Mucosa of rectum (tissue), 2 donors: ENCODE measurements around the gene ALDH1B1.
"Not testable (repeated sequence)": the region's sequence is repeated elsewhere in the genome, so short reads cannot be mapped to it uniquely, and the experiment has no call there.

ENCODE experiments used
- H3K27ac ChIP-seq, 2 donors: one replicate each; pipeline ENCODE4 v1.7.0; 2013; ENCODE audit warnings: inconsistent platforms in 2 of 2, low read depth in 2 of 2, low read length in 2 of 2
- H3K27me3 ChIP-seq, 2 donors: one replicate each; pipeline ENCODE4 v1.7.0; 2013; ENCODE audit warnings: low read length in 2 of 2; ENCODE audit not compliant: control insufficient read depth in 2 of 2, insufficient read depth in 2 of 2
- H3K36me3 ChIP-seq, 2 donors: one replicate each; pipeline ENCODE4 v1.7.0; 2013; ENCODE audit warnings: low read length in 2 of 2; ENCODE audit not compliant: control insufficient read depth in 2 of 2, insufficient read depth in 2 of 2
- H3K4me1 ChIP-seq, 2 donors: one replicate each; pipeline ENCODE4 v1.7.0; 2013; ENCODE audit warnings: low read length in 2 of 2, mild to moderate bottlenecking in 1 of 2; ENCODE audit not compliant: control insufficient read depth in 2 of 2, insufficient read depth in 2 of 2
- H3K4me3 ChIP-seq, 2 donors: one replicate each; pipeline ENCODE4 v1.7.0; 2013; ENCODE audit warnings: low read length in 2 of 2
- H3K9ac ChIP-seq, 2 donors: one replicate each; pipeline ENCODE4 v1.7.0; 2013; ENCODE audit warnings: low read length in 2 of 2, low read depth in 1 of 2, mild to moderate bottlenecking in 1 of 2
- H3K9me3 ChIP-seq, 2 donors: one replicate each; pipeline ENCODE4 v1.7.0; 2013; ENCODE audit warnings: low read length in 2 of 2; ENCODE audit not compliant: control insufficient read depth in 2 of 2
- donor health status: healthy.
- donor health status: Normal muscosa, but diverticular disease.

Gene ALDH1B1

DNA sequence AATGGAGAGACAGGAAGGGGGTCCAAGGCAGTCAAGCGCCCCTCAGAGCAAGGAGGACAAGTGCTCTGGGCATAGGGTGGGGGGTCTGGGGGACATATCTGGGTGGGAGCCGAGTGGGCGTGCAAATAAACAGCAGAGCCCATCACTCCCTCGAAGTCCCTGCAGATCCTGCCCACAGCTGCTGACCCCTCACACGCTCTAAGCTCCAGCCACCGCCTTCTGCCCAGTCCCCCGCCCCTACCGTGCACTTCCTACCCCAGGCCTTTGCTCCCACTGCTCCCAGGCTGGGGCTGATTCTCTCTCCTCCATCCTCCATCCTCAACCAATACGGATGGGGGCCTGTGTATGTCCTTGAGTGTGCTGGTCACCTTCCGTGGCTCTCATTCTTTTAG is 16.9 kb upstream of the ALDH1B1 start:
- H3K9me3 ChIP-seq: no peaks in the 10 kb centered on the region
- H3K27ac ChIP-seq: no peak overlapping the region
- H3K36me3 ChIP-seq: no peaks in the 10 kb centered on the region

DNA sequence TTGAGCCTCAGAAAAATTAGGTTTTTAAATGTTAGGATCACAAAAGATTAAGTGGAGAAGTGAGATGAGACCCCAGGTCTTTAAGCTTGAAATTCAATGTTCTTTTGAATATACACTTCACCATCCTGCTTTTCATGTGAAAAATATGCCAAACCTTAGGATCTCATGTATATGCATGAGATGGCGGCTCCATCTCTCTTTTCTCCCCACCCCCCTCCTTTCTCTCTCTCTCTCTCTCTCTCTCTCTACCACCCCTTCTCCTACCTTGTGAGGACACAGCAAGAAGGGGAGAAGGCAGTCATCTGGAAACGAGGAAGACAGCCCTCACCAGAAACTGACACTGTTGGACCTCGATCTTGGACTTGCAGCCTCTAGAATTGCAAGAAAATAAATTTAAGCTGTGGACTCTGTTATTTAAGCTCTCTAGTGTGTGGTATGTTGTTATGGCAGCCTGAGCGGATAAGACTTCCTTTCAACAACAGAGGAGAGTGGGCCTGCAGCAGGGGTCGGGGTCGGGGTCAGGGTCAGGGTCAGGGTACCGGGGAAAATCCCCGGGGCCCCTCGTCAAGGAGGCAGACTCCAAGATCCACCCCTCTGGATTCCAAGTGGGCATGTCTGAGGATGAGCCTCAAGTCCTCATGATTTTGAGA is 16.4 kb upstream of the ALDH1B1 start:
- Histone ChIP-seq H3K4me1 (peaks cover 0 to 3% of the 10 kb centered on the region in 2 donors), H3K9me3 (no peaks in the 10 kb centered on the region), H3K27ac (peak overlapping the region; percentile 7 to 11)

More for the DNA sequence above, 16.9 kb upstream of the ALDH1B1 start:
- H3K27me3 ChIP-seq: peaks cover 0 to 2% of the 10 kb centered on the region in 2 donors
- no peak overlapping the region for H3K9ac ChIP-seq
- H3K4me3 ChIP-seq: no peak overlapping the region
- H3K4me1 ChIP-seq: no peaks in the 10 kb centered on the region

DNA sequence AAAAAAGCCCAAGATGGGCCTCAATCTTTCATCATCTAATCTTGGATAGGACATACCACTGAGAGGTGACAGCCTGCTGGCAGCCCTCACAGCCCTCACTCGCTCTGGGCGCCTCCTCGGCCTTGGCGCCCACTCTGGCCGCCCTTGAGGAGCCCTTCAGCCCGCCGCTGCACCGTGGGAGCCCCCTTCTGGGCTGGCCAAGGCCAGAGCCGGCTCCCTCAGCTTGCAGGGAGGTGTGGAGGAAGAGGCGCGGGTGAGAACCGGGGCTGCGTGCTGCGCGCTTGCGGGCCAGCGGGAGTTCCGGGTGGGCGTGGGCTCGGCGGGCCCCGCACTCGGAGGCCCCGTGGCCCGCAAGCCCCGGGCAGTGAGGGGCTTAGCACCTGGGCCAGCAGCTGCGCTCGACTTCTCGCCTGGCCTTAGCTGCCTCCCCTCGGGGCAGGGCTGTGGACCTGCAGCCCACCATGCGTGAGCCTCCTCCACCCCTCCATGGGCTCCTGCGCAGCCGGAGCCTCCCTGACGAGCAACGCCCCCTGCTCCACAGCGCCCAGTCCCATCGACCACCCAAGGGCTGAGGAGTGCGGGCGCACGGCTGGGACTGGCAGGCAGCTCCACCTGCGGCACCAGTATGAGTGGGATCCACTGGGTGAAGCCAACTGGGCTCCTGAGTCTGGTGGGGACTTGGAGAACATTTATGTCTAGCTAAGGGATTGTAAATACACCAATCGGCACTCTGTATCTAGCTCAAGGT is 15.0 kb upstream of the ALDH1B1 start:
- not testable (repeated sequence) for H3K4me1 ChIP-seq

More for the DNA sequence above, 16.4 kb upstream of the ALDH1B1 start:
- Histone ChIP-seq H3K36me3 (no peaks in the 10 kb centered on the region), H3K9ac (no peak overlapping the region), H3K27me3 (peaks cover 0 to 2% of the 10 kb centered on the region in 2 donors), H3K4me3 (no peak overlapping the region)

DNA sequence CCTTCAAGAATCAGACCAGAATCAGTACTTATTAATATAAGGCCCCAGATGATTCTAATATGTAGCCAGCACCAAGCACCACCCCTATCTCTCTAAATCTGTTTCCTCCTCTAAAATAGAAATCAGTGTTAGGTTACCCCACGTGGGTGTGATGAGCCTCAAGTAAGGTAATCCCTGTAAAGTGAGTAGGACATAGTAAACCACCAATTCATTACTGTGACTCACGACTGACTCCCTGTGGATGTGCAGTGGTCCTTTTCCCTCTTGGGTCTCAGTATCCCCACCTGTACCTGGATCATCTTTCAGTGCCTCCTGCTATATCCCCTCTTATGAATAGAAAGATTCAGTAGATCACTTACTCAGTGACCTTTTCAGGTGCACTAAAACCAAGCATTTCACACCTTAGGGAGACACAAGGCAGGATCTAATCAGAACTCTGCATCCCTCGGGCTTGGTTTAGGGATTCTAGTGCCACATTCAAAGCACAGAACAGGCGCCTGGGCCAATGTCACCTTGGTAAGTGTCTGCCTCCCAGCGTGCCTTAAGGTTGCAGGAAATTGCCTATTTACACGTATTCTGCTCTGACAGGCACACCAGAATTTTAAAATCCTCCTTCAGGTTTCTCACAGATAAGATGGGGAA is 12.2 kb upstream of the ALDH1B1 start:
- H3K4me1 ChIP-seq: peaks cover 0 to 3% of the 10 kb centered on the region in 2 donors
- H3K9ac ChIP-seq: no peak overlapping the region
- H3K4me3 ChIP-seq: no peak overlapping the region
- no peaks in the 10 kb centered on the region for H3K27me3 ChIP-seq
- no peaks in the 10 kb centered on the region for H3K36me3 ChIP-seq
- no peak overlapping the region for H3K27ac ChIP-seq
- H3K9me3 ChIP-seq: peaks cover 0 to 3% of the 10 kb centered on the region in 2 donors

More for the DNA sequence above, 15.0 kb upstream of the ALDH1B1 start:
- H3K36me3 ChIP-seq, H3K27me3 ChIP-seq, H3K4me3 ChIP-seq, H3K9ac ChIP-seq, H3K27ac ChIP-seq, H3K9me3 ChIP-seq: not testable (repeated sequence)

- H3K27ac ChIP-seq: no peak overlapping the region
- peaks cover 0 to 8% of the 10 kb centered on the region in 2 donors for H3K4me1 ChIP-seq
- H3K9me3 ChIP-seq: peaks cover 0 to 3% of the 10 kb centered on the region in 2 donors
- no peaks in the 10 kb centered on the region for H3K36me3 ChIP-seq
- no peak overlapping the region for H3K9ac ChIP-seq
- H3K4me3 ChIP-seq: no peak overlapping the region
- H3K27me3 ChIP-seq: no peaks in the 10 kb centered on the region
Observed at GRCh38 chr9:38380872-38381534, 11.5 kb upstream of the ALDH1B1 start.

DNA sequence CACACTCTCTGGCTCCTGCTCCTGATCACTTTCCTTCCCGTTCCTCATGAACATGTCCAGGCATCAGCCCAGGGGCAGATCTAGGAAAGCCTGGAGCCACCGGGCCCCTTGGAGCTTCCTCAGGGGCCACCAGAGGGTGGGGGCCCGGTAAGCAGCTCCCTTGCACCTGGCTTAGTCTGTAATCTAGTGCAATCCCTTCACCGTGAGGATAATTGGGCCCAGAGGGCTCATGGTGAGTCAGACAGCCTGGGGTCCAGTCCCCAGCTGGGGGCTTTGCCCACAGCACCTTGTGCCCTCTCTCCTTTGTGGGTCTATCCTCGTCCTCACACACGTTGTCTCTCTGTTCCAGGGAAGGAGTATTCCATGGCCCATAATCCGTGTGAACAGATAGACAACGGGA is 10.4 kb upstream of the ALDH1B1 start:
- H3K4me1 ChIP-seq: peaks cover 4 to 16% of the 10 kb centered on the region in 2 donors
- H3K9ac ChIP-seq: no peak overlapping the region
- H3K9me3 ChIP-seq: peaks cover 0 to 3% of the 10 kb centered on the region in 2 donors
- H3K36me3 ChIP-seq: no peaks in the 10 kb centered on the region
- no peak overlapping the region for H3K4me3 ChIP-seq
- no peak overlapping the region for H3K27ac ChIP-seq
- H3K27me3 ChIP-seq: no peaks in the 10 kb centered on the region

GRCh38 chr9:38384990-38385848 is 7.3 kb upstream of the ALDH1B1 start:
- H3K27ac ChIP-seq: peak overlapping the region; percentile 45 to 50
- peaks cover 4 to 16% of the 10 kb centered on the region in 2 donors for H3K4me1 ChIP-seq

GRCh38 chr9:38385896-38386295 is 6.6 kb upstream of the ALDH1B1 start:
- peak overlapping the region; percentile 45 to 50 for H3K27ac ChIP-seq
- H3K4me3 ChIP-seq: no peak overlapping the region
- peaks cover 4 to 14% of the 10 kb centered on the region in 2 donors for H3K4me1 ChIP-seq
- H3K9me3 ChIP-seq: peaks cover 0 to 3% of the 10 kb centered on the region in 2 donors
- H3K27me3 ChIP-seq: no peaks in the 10 kb centered on the region
- H3K36me3 ChIP-seq: no peaks in the 10 kb centered on the region
- H3K9ac ChIP-seq: no peak overlapping the region

More at GRCh38 chr9:38384990-38385848, 7.3 kb upstream of the ALDH1B1 start:
- Histone ChIP-seq H3K9me3 (peaks cover 0 to 3% of the 10 kb centered on the region in 2 donors), H3K4me3 (no peak overlapping the region), H3K9ac (no peak overlapping the region), H3K27me3 (no peaks in the 10 kb centered on the region), H3K36me3 (no peaks in the 10 kb centered on the region)

DNA sequence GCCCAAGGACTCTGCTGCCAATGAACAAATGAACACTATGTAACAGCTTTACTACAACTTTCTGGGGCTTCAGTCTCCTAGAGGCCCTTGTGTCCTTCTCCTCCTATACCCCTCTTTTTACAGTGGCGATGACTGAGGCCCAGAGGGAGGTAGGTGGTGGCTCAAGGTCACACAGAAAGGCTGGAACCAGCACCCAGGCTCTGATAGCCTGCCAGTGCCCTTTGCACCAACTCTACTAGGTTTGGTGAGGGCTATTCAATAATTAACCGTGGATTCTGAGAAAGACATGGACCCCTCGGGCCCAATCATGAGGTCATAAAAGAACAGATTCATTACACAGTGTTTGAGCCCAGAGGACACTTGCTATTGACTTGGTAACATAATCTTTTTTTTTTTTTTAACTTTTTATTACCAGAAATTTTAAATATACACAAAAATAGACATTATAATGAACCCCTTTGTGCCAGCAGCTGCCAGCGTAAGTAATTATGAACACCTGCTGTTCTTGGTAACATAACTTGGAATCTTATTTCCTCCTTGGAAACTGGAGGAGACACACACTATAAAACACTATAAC is 6.1 kb upstream of the ALDH1B1 start:
- Histone ChIP-seq H3K27me3 (no peaks in the 10 kb centered on the region), H3K9me3 (peaks cover 0 to 3% of the 10 kb centered on the region in 2 donors), H3K36me3 (no peaks in the 10 kb centered on the region), H3K4me3 (no peak overlapping the region), H3K9ac (no peak overlapping the region), H3K4me1 (peaks cover 4 to 14% of the 10 kb centered on the region in 2 donors), H3K27ac (peak overlapping the region; percentile 45 to 50)
